ENCODE data around the gene SERINC3. TPM values are rescaled to one million over a fixed set of nuclear protein-coding genes. Genes with fewer than 3 reads are reported as not detected.

The SERINC3 gene
- total and polyA plus RNA-seq, 2 of the 13 experiments (the other 11 are each of a cell fraction or from before 2014, with no cell fraction given), result 82.0 to 226 TPM

GRCh38 chr20:44467289-44467883 lies 54.5 kb downstream of the SERINC3 start:
- in situ Hi-C loops (cut with HindIII; ENCODE audit: extremely low pct_ligation_motif_present, low pct_unique_long_range_greater_than_20kb), result no loop called here
- H3K9me3 ChIP-seq (ENCODE audit: low read length), result no peaks in the 10 kb centered on the region
- intact Hi-C loops (cut with micrococcal nuclease; ENCODE audit: unreplicated experiment), result loop anchor here (2.0 kb wide), 1 partner anchor 157 kb away; the partner anchor contains the start of gene FITM2
- H3K79me2 ChIP-seq (ENCODE audit: insufficient read depth, low read length), result no peaks in the 10 kb centered on the region
- peak overlapping the region; percentile 25 for H2AFZ ChIP-seq (ENCODE audit: low read length)
- POLR2A ChIA-PET, result interaction anchor here (1.6 to 2.7 kb wide), 2 partner anchors 56 to 72 kb away, joined by 6 to 7 read pairs; no protein-coding TSS in a partner anchor
- H4K20me1 ChIP-seq (ENCODE audit: insufficient read depth, low read length), result no peaks in the 10 kb centered on the region
- no TSS peak for BruUV-seq (replicated peaks)
- WGBS (ENCODE audit: low lambda C conversion rate), result 14% methylated on average over 12 of the region's 12 CpGs
- H3K4me1 ChIP-seq (ENCODE audit: insufficient read depth, low read length), result peaks cover 60% of the 10 kb centered on the region
- H3K4me3 ChIP-seq (replicated peaks in 1 of 3; ENCODE audit: insufficient read depth in 1 of 3, low read depth in 2 of 3, low read length in 3 of 3), result peak overlapping the region in 2 of 3 experiments; percentile 0 to 38; a peak in 1 of 6 replicates
- no peak overlapping the region for H3K9ac ChIP-seq (ENCODE audit: insufficient read depth, low read depth, low read length)
- peak overlapping the region; percentile 68 for H3K4me2 ChIP-seq (ENCODE audit: low read depth, low read length)
- H3K27ac ChIP-seq (ENCODE audit: extremely low read length, insufficient read depth, low read length), result no peak overlapping the region
- ATAC-seq (peak; percentile 43), FAIRE-seq (no peak), DNase-seq (ENCODE audit: low spot score) (peak; percentile 48)
- CTCF ChIA-PET (ENCODE audit: low intra/inter-chr PET ratio, low total read pairs), result no interaction called here
- no peaks in the 10 kb centered on the region for H3K27me3 ChIP-seq (ENCODE audit: control insufficient read depth in 1 of 2, insufficient read depth in 2 of 2, low read length in 2 of 2)
- H3K36me3 ChIP-seq (replicated peaks in 1 of 2; ENCODE audit: control insufficient read depth in 1 of 2, insufficient read depth in 2 of 2, low read length in 2 of 2), result no peaks in the 10 kb centered on the region
- TF ChIP-seq ZNF790 (CRISPR knock-in tag; IDR thresholded peaks at IDR 0.05; ENCODE audit: borderline replicate concordance) (no peak), ZXDC (CRISPR knock-in tag; IDR thresholded peaks at IDR 0.05) (peak; percentile 48; the same call in 1 of the 2 replicates), JARID2 (CRISPR knock-in tag; IDR thresholded peaks at IDR 0.05; ENCODE audit: insufficient replicate concordance) (no peak), PHF20 (CRISPR knock-in tag; IDR thresholded peaks at IDR 0.05) (no peak), KDM1A (CRISPR knock-in tag; IDR thresholded peaks at IDR 0.05) (no peak), ZIK1 (CRISPR knock-in tag; IDR thresholded peaks at IDR 0.05; ENCODE audit: borderline replicate concordance, low read depth) (no peak), NFKB2 (CRISPR knock-in tag; IDR thresholded peaks at IDR 0.05; ENCODE audit: borderline replicate concordance) (peak; percentile 25; the same call in 1 of the 2 replicates), MYC (CRISPR knock-in tag; IDR thresholded peaks at IDR 0.05; ENCODE audit: borderline replicate concordance) (peak; percentile 8; the same call in 1 of the 2 replicates), ETV6 (CRISPR knock-in tag; conservative IDR thresholded peaks at IDR 0.05) (no peak), NR2F6 (IDR thresholded peaks at IDR 0.05) (peak; percentile 35; the same call in 1 of the 2 replicates), NR2F6 (CRISPR knock-in tag; IDR thresholded peaks at IDR 0.05) (no peak), CEBPG (CRISPR knock-in tag; IDR thresholded peaks at IDR 0.05) (peak; percentile 31), ZNF670 (CRISPR knock-in tag; IDR thresholded peaks at IDR 0.05; ENCODE audit: borderline replicate concordance) (0 out of 2 replicates have a peak, but pooled peaks have one; percentile 29), MTF2 (CRISPR knock-in tag; IDR thresholded peaks at IDR 0.05; ENCODE audit: borderline replicate concordance) (0 out of 2 replicates have a peak, but pooled peaks have one; percentile 48), KLF11 (CRISPR knock-in tag; IDR thresholded peaks at IDR 0.05) (no peak), SMYD3 (CRISPR knock-in tag; IDR thresholded peaks at IDR 0.05) (no peak), FOXO1 (CRISPR knock-in tag; IDR thresholded peaks at IDR 0.05) (peak; percentile 5; the same call in 1 of the 2 replicates), ZEB1 (IDR thresholded peaks at IDR 0.05; ENCODE audit: insufficient replicate concordance, low read depth) (no peak), ZMYM4 (CRISPR knock-in tag; IDR thresholded peaks at IDR 0.05) (peak; percentile 35; the same call in 1 of the 2 replicates), ZNF20 (CRISPR knock-in tag; IDR thresholded peaks at IDR 0.05) (no peak), MED1 (CRISPR knock-in tag; IDR thresholded peaks at IDR 0.05) (no peak), KDM5B (CRISPR knock-in tag; IDR thresholded peaks at IDR 0.05; ENCODE audit: borderline replicate concordance) (peak; percentile 44; the same call in 1 of the 2 replicates), MTA3 (CRISPR knock-in tag; IDR thresholded peaks at IDR 0.05) (no peak), ERF (CRISPR knock-in tag; IDR thresholded peaks at IDR 0.05) (no peak), SSRP1 (CRISPR knock-in tag; IDR thresholded peaks at IDR 0.05) (0 out of 2 replicates have a peak, but pooled peaks have one; percentile 65), MAFK (conservative IDR thresholded peaks at IDR 0.05 in 1 of 2, IDR thresholded peaks at IDR 0.05 in 1 of 2; ENCODE audit: low read length in 2 of 2) (peak; percentile 12 to 41; a peak in 2 of 4 replicates), ISX (CRISPR knock-in tag; conservative IDR thresholded peaks at IDR 0.05) (no peak)
